Stimulated activated CD8-positive, alpha-beta memory T cell treated with anti-CD3 and anti-CD28 coated beads, Interleukin-12 subunit alpha, Interleukin-12 subunit beta, amount 100 ng/mL, for 1 hour (primary cell): ENCODE results near the gene FAM181B.
"Not testable (repeated sequence)": the region's sequence is repeated elsewhere in the genome, so short reads cannot be mapped to it uniquely, and the experiment has no call there.

Experiments used
- DNase-seq: peaks from one replicate; pipeline ENCODE4 v3.0.0-alpha.2; 2020; ENCODE audit warnings: low read depth

The FAM181B gene

GRCh38 chr11:82732734-82733443, 775 bp downstream of the FAM181B start:
- no peak for DNase-seq

GRCh38 chr11:82732348-82732733, 1.3 kb downstream of the FAM181B start:
- no peak for DNase-seq

DNA sequence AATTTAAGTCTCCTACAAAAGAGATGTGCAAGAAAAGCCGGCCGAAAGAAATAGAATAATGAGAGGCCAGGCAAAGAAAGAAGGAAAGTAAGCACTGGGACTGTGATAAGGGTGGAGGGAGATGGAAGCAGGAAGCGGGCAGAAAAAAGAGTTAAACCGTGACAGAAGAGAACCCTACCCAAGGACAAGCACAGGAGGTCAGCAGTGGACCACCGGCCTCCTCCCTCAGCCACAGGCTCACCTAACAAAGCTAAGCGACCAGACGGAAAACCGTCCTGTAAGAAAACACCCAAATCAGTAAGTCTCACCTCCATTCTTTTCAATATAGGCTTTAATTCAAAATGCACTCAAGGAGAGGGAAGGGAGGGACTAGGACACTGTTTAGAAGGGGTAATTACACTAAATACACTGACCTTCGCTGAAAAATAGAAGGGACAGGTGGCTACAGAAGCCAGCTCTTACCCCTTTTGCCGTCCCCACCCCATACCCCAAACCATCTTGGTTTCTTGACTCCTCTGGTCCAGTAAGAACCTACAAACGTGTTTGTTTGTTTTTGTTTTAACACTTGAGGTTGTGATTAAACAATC, 1.9 kb downstream of the FAM181B start:
- DNase-seq, result no peak

DNA sequence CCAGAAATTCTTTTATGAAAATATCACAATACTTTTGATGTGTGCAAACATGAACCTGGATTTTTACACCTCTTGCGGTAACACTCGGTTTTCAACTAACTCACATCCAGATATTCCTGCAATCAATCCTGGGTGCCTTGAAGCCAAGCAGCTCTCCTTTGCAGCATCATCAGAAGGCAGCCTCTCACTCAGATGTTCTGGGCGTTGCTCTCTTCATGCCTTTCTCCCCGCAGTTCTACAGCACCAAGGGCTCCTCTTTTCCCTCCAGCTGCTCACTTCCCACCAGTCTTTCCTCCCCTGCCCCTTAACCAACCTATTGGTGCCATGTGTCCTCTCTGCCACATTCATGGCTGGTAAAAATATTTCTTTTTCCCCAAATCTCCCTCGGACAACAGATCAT, 2.9 kb downstream of the FAM181B start:
- DNase-seq, result no peak

GRCh38 chr11:82730286-82730685, 3.4 kb downstream of the FAM181B start:
- no peak for DNase-seq

DNA sequence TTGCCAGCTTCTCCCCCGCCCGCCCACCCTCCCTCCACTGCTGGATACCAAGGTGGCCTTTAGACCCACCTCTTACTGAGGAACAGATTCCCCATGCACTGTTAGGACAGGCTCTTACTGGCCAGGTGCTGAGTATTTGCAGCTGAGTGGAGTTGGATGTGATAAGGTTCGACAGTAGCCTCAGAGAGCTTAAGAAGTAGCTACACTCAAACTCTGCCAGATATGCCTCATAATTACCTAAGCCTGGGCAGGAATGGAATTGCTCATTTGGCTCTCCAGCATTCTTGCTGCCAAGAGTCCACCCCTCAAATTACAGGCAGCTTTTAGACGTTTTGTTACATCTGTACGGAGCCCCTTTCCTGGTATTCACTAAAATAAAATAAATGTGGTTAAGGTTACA, 9.6 kb downstream of the FAM181B start:
- DNase-seq, result no peak

- DNase-seq, result no peak
These were observed 11.4 kb downstream of the FAM181B start for GRCh38 chr11:82722231-82722630.

DNA sequence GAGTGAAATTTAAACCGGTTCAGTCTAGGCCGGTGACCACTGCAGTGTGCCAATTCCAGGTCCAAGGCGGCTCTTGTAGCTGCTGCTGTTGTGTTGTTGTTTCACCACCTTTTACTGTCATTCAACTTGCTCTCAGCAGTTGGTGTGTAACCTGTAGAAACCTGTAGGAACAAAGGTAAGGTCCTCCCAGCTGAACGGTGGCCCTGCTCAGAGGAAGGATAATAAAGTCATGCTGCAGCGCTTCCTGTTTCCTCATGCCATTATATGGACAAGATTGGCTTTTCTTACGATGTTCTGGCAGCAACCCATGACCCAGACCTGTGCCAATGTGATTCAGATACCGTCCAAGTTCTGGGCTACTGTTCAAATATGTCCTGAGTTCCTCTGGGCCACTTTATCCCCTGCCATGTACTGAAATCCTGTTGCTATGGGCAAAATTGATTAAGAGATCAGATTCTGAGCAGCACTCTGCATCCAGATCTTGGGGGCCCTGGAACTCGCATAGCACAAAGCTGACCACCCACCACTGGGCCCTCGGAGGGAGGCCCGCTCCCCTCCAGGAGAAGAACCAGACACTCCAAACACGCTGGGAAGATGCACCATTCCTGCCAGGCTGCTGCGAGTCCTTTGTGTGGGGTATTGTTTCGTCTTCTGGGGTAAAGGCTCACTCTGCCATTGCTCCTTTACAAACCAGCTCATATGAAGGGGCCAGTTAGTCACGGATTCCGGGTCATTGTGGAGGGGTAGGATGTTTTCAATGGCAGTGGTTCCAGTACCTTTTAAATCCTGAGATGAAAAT, 13.2 kb downstream of the FAM181B start:
- DNase-seq, result no peak

- DNase-seq, result no peak
These were observed 14.1 kb downstream of the FAM181B start for GRCh38 chr11:82719361-82720105.

DNA sequence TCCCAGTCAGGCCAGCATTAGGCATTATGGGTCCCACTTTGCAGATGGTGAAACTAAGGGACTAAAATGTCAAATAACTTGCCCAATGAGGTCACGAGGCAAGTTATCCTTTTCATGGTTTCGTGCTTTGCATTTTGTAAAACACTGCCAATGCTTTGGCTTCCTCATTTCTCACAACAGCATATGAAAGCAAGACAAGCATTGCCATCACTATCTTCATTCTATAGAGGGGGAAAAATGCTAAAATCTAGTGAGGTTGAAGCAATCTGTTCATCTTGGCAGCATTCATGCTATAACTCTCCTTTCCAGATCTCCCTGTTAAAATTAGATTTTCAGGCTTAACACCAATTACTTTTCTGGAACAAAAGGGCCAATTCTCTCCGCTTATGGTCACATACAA, 14.8 kb downstream of the FAM181B start:
- DNase-seq, result no peak

- no peak for DNase-seq
These were observed 15.4 kb downstream of the FAM181B start for GRCh38 chr11:82718307-82718706.

DNA sequence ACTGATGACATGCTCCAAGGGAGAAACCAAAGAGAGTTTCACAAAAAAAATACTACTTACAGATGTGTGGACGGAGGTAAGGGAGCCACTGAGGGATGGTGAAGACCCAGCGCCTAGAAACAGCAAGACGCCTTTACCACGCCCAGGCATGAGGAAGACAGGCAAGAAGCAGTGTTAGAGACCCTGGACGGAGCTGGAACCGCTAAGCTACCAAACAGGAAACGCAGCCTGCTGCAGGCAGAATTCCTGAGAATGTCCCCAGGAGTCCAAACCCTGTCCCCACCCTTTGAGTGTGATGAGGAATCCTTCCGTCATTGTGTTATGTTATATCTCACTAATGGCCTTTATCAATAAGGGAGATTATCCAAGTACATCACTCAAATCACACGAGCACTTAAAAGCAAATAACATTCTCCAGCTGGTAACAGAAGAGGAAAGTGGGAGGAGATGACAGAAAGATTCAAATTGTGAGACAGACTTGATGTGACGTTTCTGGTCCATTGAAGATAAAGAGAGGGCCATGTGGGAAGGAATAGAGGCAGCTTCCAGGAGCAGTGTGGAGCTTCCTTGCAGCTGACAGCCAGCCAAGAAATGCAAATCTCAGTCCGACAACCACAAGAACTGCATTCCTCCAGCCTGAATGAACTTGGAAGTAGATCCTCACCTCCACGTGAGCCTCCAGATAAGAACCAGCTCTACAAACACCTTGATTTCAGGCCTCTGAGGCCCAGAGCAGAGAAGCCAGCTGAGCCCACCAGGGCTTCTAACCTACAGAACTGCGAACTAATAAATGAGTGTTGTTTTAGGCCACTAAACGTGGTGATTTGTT, 19.1 kb downstream of the FAM181B start:
- DNase-seq, result no peak

- no peak for DNase-seq
These were observed 22.0 kb downstream of the FAM181B start for GRCh38 chr11:82711648-82712047.

GRCh38 chr11:82703796-82704195, 29.9 kb downstream of the FAM181B start:
- no peak for DNase-seq

DNA sequence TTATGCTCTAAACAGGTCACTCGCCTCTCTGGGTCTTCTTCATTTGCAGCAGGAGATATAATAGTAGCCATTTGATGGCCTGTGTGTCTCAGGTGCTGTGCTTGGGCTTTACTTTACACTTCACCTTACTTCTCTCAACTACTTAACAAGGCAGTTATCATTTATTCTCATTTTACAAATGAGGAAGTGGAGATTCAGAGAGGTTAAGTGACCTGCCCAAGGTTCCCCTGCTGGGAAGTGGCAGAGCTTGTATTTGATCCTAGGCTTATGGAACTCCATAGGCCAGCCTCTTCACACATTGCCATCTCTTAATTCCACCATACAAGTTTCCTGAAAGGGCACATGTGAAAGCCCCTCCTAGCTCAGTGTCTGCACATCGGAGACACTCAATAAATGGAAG, 30.4 kb downstream of the FAM181B start:
- DNase-seq, result no peak

- no peak for DNase-seq
These were observed 31.7 kb downstream of the FAM181B start for GRCh38 chr11:82701847-82702520.

- DNase-seq, result no peak
These were observed 34.9 kb downstream of the FAM181B start for GRCh38 chr11:82698576-82699352.

DNA sequence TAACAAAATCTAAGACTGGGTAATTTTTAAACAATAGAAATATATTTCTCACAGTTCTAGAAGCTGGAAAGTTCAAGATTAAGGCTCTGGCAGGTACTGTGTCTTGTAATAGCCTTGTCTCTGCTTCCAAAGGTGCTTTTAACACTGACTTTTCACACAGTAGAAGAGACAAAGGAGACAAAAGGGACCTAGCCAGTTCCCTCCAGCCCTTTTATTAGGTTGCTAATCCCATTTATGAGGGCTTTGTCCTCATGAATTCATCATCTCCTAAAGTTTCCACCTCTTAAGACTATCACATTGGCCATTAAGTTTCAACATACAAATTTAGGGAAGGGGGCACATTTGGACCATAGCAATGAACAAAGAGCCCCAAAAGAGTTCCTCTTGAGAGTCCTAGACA, 40.7 kb downstream of the FAM181B start:
- no peak for DNase-seq

DNA sequence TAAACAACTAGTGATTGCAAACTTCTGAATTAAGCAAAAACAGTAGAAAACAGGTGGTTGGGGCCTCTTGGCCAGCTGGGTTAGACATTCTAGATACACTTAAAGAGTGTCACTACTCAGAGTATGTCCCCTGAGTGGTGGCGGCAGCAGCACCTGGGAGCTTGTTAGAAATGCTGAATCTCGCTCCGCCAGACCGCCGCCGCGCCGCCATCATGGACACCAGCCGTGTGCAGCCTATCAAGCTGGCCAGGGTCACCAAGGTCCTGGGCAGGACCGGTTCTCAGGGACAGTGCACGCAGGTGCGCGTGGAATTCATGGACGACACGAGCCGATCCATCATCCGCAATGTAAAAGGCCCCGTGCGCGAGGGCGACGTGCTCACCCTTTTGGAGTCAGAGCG, 44.3 kb downstream of the FAM181B start:
- DNase-seq, result not testable (repeated sequence)

DNA sequence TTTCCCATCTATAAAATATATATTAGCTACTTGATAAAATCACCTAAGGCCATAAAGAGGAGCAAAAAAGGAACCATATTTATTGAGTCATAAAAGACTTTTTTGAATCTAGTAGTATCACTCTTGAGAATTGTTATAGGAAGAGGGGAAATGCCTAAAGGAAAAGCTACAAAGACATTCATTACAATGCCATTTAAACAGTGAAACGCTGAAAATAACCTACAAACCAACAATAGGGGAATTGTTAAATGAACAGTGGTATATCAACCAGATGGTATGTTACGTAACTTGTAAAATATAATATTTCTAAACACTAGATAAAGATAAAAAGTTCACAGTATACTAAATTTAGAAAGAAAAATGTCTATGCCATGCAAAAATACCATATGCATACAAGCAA, 47.5 kb downstream of the FAM181B start:
- DNase-seq, result no peak
